Measurements from ENCODE around the gene PDIA6.

The PDIA6 gene

GRCh38 chr2:10773821-10774341, 38.7 kb downstream of the PDIA6 start:
- no peak for TF ChIP-seq CTCF (IDR thresholded peaks at IDR 0.05; ENCODE audit: insufficient read depth, missing control alignments)
- FAIRE-seq (no peak), DNase-seq (ENCODE audit: insufficient read length, low spot score) (no peak)

GRCh38 chr2:10772868-10773215, 39.7 kb downstream of the PDIA6 start:
- FAIRE-seq (no peak), DNase-seq (ENCODE audit: insufficient read length, low spot score) (no peak)
- no peak for TF ChIP-seq CTCF (IDR thresholded peaks at IDR 0.05; ENCODE audit: insufficient read depth, missing control alignments)

GRCh38 chr2:10772201-10772867, 40.3 kb downstream of the PDIA6 start:
- no peak for TF ChIP-seq CTCF (IDR thresholded peaks at IDR 0.05; ENCODE audit: insufficient read depth, missing control alignments)
- no peak for FAIRE-seq
- DNase-seq (ENCODE audit: insufficient read length, low spot score) = no peak

GRCh38 chr2:10771786-10772185, 40.8 kb downstream of the PDIA6 start:
- TF ChIP-seq CTCF (IDR thresholded peaks at IDR 0.05; ENCODE audit: insufficient read depth, missing control alignments) = no peak
- FAIRE-seq (no peak), DNase-seq (ENCODE audit: insufficient read length, low spot score) (no peak)

- FAIRE-seq = no peak
- no peak for TF ChIP-seq CTCF (IDR thresholded peaks at IDR 0.05; ENCODE audit: insufficient read depth, missing control alignments)
- DNase-seq (ENCODE audit: insufficient read length, low spot score) = no peak
These were observed 41.4 kb downstream of the PDIA6 start for GRCh38 chr2:10770956-10771750.

GRCh38 chr2:10768063-10768507, 44.5 kb downstream of the PDIA6 start:
- TF ChIP-seq CTCF (IDR thresholded peaks at IDR 0.05; ENCODE audit: insufficient read depth, missing control alignments) = no peak
- no peak for DNase-seq (ENCODE audit: insufficient read length, low spot score)

GRCh38 chr2:10765914-10766313, 46.7 kb downstream of the PDIA6 start:
- DNase-seq (ENCODE audit: insufficient read length, low spot score) = peak; percentile 10
- FAIRE-seq = no peak
- TF ChIP-seq CTCF (IDR thresholded peaks at IDR 0.05; ENCODE audit: insufficient read depth, missing control alignments) = no peak

More at GRCh38 chr2:10768063-10768507, 44.5 kb downstream of the PDIA6 start:
- FAIRE-seq = no peak
